ENCODE results near the gene CNBP.

- TF ChIP-seq U2AF2 (optimal IDR thresholded peaks at IDR 0.05; ENCODE audit: low read depth, low read length) = no peak
- no peak for TF ChIP-seq FOXJ3 (CRISPR knock-in tag; IDR thresholded peaks at IDR 0.05)
- TF ChIP-seq, protein P1, sequence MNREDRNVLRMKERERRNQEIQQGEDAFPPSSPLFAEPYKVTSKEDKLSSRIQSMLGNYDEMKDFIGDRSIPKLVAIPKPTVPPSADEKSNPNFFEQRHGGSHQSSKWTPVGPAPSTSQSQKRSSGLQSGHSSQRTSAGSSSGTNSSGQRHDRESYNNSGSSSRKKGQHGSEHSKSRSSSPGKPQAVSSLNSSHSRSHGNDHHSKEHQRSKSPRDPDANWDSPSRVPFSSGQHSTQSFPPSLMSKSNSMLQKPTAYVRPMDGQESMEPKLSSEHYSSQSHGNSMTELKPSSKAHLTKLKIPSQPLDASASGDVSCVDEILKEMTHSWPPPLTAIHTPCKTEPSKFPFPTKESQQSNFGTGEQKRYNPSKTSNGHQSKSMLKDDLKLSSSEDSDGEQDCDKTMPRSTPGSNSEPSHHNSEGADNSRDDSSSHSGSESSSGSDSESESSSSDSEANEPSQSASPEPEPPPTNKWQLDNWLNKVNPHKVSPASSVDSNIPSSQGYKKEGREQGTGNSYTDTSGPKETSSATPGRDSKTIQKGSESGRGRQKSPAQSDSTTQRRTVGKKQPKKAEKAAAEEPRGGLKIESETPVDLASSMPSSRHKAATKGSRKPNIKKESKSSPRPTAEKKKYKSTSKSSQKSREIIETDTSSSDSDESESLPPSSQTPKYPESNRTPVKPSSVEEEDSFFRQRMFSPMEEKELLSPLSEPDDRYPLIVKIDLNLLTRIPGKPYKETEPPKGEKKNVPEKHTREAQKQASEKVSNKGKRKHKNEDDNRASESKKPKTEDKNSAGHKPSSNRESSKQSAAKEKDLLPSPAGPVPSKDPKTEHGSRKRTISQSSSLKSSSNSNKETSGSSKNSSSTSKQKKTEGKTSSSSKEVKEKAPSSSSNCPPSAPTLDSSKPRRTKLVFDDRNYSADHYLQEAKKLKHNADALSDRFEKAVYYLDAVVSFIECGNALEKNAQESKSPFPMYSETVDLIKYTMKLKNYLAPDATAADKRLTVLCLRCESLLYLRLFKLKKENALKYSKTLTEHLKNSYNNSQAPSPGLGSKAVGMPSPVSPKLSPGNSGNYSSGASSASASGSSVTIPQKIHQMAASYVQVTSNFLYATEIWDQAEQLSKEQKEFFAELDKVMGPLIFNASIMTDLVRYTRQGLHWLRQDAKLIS (CRISPR knock-in tag; IDR thresholded peaks at IDR 0.05) = no peak
- no peak for TF ChIP-seq RAD51 (IDR thresholded peaks at IDR 0.05; ENCODE audit: borderline replicate concordance, low read depth)
- TF ChIP-seq PKNOX1 (IDR thresholded peaks at IDR 0.05) = peak; percentile 59
- TF ChIP-seq TBP (optimal IDR thresholded peaks at IDR 0.05; ENCODE audit: low read depth, low read length) = no peak
- TF ChIP-seq CTCF (IDR thresholded peaks at IDR 0.05 in 2 of 3, conservative IDR thresholded peaks at IDR 0.05 in 1 of 3; ENCODE audit: insufficient read depth in 2 of 3, low read depth in 1 of 3, low read length in 3 of 3) = no peak
- TF ChIP-seq, protein P2, sequence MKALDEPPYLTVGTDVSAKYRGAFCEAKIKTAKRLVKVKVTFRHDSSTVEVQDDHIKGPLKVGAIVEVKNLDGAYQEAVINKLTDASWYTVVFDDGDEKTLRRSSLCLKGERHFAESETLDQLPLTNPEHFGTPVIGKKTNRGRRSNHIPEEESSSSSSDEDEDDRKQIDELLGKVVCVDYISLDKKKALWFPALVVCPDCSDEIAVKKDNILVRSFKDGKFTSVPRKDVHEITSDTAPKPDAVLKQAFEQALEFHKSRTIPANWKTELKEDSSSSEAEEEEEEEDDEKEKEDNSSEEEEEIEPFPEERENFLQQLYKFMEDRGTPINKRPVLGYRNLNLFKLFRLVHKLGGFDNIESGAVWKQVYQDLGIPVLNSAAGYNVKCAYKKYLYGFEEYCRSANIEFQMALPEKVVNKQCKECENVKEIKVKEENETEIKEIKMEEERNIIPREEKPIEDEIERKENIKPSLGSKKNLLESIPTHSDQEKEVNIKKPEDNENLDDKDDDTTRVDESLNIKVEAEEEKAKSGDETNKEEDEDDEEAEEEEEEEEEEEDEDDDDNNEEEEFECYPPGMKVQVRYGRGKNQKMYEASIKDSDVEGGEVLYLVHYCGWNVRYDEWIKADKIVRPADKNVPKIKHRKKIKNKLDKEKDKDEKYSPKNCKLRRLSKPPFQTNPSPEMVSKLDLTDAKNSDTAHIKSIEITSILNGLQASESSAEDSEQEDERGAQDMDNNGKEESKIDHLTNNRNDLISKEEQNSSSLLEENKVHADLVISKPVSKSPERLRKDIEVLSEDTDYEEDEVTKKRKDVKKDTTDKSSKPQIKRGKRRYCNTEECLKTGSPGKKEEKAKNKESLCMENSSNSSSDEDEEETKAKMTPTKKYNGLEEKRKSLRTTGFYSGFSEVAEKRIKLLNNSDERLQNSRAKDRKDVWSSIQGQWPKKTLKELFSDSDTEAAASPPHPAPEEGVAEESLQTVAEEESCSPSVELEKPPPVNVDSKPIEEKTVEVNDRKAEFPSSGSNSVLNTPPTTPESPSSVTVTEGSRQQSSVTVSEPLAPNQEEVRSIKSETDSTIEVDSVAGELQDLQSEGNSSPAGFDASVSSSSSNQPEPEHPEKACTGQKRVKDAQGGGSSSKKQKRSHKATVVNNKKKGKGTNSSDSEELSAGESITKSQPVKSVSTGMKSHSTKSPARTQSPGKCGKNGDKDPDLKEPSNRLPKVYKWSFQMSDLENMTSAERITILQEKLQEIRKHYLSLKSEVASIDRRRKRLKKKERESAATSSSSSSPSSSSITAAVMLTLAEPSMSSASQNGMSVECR (CRISPR knock-in tag; IDR thresholded peaks at IDR 0.05) = no peak
- TF ChIP-seq FOXK2 (conservative IDR thresholded peaks at IDR 0.05 in 1 of 2, IDR thresholded peaks at IDR 0.05 in 1 of 2; ENCODE audit: low read depth in 2 of 2) = no peak
- no peak for TF ChIP-seq POLR2AphosphoS5 (IDR thresholded peaks at IDR 0.05; ENCODE audit: control insufficient read depth, insufficient read depth, low read depth, low read length)
- TF ChIP-seq ZNF23 (CRISPR knock-in tag; IDR thresholded peaks at IDR 0.05) = no peak
- TF ChIP-seq ZNF140 (CRISPR knock-in tag; IDR thresholded peaks at IDR 0.05) = no peak
- TF ChIP-seq, protein P3, sequence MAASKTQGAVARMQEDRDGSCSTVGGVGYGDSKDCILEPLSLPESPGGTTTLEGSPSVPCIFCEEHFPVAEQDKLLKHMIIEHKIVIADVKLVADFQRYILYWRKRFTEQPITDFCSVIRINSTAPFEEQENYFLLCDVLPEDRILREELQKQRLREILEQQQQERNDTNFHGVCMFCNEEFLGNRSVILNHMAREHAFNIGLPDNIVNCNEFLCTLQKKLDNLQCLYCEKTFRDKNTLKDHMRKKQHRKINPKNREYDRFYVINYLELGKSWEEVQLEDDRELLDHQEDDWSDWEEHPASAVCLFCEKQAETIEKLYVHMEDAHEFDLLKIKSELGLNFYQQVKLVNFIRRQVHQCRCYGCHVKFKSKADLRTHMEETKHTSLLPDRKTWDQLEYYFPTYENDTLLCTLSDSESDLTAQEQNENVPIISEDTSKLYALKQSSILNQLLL (CRISPR knock-in tag; IDR thresholded peaks at IDR 0.05; ENCODE audit: borderline replicate concordance) = no peak
Observed at GRCh38 chr3:129184396-129184657, 631 bp upstream of the CNBP start.

Measured in K562 (cell line).